HG02678 (cell line): Measurements from ENCODE around the gene C1orf159.
"Not testable (repeated sequence)": the region's sequence is repeated elsewhere in the genome, so short reads cannot be mapped to it uniquely, and the experiment has no call there.

Experiments
- ATAC-seq: cut with Tn5 transposase; IDR thresholded peaks from one replicate; pipeline ENCODE4 v1.9.1; 2021; ENCODE audit warnings: mild to moderate bottlenecking, moderate library complexity; ENCODE audit not compliant: unreplicated experiment

The C1orf159 gene

DNA sequence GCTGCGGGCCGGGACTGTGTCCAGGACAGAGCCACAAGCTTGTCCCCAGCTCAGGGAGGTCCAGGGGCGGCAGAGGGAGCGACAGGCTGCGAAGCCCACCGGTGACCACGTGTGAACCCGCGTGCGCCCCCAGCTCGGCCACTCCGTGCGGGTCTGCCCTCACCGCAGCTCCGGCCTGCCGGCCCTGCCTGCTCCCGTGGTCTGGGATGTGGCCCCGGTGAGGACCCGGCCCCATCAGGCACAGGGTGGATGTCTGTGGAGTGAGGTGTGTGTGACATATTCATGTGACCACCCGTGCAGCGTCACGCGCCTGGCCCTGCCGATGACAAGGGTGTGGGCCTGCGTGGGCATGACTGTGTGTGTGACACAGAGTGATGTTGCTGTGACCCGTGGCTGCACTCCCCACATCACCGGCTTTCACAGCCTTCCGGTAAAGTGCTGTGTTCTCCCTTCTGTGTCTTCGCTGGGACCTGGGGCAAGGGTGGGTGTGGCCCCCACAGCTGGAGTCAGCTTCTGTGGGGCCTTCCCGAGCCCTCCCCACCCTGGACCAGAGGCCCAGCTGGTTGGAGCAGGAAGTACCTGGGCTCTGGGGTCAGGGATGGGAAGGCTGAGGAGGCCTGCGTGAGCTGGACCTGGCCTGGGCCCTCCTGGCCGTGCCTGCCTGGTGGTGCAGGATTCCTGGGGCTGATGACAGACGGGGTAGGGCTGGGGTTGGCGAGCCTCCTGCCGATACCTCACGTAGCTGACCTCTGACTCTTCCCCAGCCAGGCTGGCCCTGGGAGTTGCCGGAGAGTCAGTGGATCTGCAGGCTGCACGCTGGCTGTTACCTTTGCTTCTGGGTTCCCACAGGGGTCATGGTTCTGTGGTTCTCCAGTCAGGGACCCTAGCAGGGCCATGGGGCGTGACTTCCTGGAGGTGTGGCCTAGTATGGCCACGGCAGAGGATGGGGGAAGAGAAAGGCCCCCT is 45.9 kb downstream of the C1orf159 start:
- ATAC-seq = no peak

DNA sequence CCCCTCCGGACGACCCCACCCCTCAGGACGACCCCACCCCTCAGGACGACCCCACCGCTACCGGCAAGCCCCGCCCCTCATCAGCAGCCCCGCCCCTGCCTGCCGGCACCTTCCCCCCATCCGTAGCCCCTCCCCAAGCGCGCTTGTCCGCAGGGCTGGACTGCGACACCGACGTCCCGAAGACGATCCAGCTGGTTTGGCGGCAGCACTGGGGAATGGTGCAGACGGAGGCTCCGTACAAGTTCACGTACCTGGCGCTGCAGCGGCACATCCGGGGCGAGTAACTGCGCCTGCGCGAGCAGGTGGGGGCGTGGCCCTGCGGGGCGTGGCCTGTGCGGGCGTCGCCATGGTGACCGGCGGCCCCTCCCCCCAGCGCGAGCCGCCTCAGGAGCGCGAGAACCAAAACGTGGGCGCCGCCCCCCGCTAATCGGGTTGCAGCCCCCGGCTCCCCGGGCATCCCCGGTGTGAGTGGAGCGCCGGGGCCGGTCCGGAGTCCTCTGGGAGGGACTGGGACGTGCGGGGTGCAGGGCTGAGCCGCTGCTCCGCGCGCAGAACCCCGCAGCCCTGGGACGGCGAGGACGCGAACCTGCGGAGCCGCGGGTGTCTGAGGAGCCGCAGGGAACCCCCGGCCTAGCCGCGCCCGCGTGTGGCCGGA is 46.7 kb downstream of the C1orf159 start:
- peak; percentile 45 for ATAC-seq

DNA sequence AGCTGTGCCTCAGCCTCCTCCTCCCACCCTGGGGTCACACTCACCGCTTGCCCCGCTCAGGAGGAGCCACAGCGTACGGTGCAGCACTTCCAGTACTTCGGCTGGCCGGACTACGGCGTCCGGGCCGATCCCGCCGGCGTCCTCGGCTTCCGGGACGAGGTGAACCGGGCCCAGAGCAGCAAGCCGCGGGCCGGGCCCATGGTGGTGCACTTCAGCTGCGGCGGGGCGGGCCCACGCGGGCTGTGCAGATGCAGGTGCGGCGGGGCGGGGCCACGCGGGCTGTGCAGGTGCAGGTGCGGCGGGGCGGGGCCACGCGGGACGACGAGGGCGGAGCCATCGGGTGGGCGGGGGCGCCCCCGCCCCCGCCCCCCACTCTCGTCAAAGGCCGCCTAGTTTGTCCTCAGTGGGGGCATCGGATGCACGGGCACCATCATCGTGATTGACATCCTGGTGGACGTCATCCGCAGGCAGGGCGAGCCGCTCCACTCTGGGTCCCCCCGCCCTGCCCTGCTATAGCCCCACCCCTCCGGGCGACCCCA is 47.3 kb downstream of the C1orf159 start:
- ATAC-seq = peak; percentile 17

DNA sequence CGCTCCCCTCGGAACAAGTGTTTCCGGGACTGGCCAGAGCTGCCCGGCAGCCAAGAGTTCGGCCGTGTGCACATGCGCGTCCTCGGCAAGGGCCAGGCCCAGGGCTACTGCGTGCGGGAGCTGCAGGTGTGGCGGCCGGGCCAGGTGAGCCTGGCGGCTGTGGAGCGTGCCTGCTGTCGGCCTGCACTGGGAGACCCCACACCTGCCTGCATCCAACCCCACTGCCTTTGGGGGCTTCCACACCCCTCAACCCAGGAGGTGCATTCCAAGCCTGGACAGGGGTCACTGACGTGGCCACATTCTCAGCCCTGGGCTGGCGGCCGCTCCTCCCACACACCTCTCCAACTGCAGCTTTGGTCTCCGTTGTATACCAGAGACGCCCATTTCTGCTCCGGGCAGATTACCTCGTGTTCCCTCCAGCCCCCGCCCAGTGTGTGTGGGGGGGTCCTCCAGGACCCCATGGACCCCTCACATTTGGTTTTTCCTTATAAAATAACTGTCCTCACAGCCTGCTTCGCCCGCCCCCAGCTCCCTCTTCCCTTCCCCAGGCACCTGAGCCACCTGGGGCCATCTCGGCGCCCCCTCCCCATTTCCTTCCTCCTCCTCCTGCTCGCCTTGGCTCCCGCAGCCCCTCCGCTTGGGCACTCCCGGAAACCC is 47.9 kb downstream of the C1orf159 start:
- ATAC-seq = no peak

DNA sequence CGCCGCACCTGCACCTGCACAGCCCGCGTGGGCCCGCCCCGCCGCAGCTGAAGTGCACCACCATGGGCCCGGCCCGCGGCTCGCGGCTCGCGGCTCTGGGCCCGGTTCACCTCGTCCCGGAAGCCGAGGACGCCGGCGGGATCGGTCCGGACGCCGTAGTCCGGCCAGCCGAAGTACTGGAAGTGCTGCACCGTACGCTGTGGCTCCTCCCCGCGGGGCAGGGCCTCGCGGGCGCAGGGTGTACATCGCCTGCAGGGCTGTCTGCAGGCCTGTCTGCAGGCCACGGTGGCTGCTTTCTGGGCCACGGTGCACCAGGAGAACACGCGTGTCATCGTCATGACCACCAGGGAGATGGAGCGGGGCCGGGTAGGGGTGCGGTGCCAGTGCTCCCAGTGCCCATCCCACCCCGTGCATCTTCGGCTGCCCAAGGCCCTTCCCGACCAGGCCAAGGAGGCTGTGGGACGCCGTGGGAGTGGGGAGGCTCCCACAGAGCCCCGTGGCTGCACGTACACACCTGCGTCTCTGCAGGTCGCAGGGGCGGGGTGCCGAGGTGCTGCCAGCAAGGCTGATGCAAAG is 48.5 kb downstream of the C1orf159 start:
- no peak for ATAC-seq

DNA sequence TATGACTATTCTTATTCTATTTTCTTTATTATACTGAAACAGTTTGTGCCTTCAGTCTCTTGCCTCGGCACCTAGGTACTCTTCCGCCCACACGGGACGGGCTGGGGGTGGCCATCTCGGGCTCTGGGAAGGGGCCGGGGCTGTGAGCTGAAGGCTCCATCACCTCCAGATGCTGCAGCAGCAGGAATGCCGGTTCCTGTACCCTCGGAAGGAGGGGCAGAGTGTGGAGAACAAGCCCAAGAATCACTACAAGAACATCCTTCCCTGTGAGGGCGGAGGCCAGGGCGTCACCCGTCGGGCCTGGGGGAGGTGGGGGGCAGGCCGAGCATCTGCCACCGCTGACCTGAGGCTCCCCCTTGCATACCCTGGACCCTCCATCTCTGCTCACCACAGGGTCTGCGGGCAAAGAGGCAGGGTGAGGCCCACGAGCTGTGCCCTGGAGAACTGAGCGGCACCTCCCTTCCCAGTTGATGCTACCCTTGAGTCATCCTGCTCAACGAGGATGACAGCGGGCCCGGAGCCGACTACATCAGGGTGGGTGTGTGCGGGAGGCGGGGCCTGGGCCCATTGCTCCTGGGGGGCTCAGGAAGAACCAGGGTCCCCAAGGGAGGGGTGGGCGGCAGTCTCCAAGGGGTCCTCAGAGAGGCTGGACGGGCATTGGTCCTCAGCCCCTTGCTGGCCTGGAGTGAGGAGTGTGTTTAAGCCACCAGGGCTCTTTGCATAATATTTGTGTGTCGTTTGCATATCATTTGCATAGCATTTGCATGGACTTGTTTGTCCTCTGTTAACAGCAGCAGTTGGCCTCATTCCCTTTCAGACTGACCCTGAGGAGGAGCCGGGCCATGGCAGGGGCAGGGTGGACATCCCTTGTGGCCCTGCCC is 49.2 kb downstream of the C1orf159 start:
- ATAC-seq = no peak

DNA sequence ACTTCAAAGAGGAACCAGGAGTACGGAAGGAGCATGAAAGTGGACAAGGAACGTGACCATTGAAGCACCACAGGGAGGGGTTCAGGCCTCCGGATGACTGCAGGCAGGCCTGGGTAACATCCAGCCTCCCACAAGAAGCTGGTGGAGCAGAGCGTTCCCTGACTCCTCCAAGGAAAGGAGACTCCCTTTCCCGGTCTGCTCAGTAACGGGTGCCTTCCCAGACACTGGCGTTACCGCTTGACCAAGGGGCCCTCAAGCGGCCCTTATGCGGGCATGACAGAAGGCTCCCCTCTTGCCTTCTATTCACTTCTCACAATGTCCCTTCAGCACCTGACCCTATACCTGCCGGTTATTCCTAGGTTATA is 50.0 kb downstream of the C1orf159 start:
- not testable (repeated sequence) for ATAC-seq

DNA sequence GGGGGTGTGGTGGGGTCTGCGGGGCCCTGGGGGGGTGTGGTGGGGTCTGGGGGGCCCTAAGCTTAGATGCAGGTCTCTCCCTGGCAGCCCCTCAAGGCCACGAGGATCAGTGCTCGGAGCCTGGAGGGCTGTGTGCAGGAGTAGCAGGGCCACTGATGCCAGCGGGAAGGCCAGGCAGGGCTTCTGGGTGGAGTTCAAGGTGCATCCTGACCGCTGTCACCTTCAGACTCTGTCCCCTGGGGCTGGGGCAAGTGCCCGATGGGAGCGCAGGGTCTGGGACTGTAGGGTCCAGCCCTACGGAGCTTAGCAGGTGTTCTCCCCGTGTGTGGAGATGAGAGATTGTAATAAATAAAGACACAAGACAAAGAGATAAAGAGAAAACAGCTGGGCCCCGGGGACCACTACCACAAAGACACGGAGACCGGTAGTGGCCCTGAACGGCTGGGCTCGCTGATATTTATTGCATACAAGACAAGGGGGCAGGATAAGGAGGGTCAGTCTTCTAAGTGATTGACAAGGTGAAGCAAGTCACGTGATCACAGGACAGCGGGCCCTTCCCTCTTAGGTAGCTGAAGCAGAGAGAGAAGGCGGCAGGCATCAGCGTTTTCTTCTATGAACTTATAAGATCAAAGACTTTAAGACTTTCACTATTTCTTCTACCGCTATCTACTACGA is 50.5 kb downstream of the C1orf159 start:
- no peak for ATAC-seq

DNA sequence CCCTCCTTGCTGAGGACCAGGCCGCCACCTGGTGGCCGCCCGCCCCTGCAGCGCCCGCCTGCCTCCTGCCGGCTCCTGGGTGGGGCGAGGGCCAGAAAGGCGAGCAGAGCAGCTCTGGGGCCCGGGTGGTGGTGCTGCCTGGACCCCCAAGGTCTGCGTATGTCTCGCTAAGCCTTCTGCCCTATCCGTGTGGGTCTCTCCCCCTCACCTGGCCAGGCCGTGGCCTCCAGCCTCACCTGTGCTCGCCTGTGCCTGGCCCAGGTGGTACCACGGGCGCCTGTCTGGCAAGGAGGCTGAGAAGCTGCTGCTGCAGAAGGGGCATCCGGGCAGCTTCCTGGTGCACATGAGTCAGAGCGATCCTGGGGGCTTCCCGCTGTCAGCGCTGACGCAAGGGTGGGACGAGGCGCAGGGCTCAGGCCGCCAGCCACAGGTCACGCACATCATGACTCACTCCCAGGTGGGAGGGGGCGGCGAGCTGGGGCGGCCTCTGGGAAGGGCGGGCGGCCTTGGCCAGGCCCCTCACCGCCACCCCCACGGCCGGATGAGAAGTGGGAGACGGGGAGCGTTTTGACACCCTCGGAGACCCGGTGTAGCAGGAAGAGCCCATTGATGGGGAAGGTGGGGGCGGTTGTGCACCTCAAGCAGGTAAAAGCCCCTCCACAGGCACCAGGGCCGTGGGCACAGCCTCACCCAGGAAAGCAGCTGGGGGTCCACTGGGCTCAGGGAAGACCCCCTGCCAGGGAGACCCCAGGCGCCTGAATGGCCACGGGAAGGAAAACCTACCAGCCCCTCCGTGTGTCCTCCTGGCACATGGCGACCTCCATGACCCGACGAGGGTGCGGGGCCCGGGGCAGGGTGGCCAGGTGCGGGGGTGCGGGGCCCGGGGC is 51.7 kb downstream of the C1orf159 start:
- ATAC-seq = peak; percentile 41

DNA sequence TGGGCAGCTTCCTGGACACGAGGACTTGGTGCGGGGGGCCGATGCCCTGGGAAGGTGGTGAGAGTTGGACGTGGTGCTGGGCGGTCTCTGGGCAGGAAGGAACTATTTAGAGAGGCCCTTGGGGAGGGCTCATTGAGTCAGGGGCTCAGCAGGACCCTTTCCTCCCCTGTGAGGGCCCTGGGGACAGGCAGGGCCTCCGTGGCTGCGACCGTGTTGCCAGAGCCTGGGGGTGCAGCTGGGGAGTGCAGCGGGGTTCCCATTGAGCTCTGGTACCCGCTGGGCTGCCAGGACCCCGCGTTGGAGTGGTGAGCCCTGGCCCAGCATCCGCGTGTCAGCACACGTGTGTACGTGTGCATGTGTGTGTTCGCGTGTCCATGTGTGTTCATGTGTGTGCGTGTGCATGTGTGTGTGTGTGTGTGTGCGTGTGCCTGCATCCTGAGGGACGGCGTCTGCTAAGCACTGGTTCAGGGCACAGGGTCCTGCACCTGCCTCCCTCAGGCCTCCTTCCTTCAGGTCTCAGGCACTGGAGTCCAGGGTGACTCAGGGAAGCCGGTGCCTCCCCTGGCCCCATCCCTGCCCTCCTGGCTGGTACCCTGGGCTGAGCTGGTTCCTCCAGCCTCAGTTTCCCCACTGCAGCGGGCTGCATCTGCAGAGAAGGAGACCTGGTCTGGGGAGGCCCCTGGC is 52.5 kb downstream of the C1orf159 start:
- ATAC-seq = no peak

DNA sequence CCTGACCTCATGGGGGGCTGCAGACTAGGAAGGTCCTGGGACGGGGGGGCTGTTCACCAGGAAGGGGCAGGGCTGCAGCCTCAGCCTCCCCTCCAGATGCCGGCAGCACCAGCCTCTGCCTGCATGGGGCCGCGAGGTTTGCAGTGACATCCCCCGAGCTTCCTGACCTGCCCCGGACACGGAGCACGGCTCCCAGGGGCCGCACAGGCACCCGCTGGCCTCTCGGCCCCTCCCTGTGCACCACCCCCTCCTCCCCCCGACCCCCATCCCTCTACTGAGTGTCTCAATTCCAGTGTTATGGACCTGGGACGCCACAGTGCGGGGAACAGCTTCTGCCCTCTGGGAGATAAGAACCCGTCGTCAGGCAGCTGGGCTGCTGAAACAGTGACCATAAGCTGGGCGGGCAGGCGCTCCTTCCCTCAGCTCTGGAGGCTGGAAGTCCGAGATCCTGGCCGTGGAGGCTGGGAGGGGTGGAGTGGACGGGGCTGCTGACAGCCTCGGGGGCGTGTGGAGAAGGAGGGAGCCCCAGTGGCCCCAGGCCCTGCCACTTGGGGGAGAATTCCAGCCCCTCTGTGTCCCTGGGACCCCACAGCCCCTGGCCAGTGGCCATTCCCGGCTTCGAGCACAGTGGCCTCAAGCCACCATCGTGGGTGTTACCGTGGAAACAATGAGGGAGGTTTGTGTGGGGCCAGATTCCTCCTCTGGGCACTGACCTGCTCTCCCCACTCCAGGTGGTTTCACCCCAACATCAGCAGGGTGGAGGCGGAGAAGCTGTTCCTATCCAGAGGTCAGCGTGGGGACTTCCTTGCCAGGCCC is 53.3 kb downstream of the C1orf159 start:
- ATAC-seq = no peak

DNA sequence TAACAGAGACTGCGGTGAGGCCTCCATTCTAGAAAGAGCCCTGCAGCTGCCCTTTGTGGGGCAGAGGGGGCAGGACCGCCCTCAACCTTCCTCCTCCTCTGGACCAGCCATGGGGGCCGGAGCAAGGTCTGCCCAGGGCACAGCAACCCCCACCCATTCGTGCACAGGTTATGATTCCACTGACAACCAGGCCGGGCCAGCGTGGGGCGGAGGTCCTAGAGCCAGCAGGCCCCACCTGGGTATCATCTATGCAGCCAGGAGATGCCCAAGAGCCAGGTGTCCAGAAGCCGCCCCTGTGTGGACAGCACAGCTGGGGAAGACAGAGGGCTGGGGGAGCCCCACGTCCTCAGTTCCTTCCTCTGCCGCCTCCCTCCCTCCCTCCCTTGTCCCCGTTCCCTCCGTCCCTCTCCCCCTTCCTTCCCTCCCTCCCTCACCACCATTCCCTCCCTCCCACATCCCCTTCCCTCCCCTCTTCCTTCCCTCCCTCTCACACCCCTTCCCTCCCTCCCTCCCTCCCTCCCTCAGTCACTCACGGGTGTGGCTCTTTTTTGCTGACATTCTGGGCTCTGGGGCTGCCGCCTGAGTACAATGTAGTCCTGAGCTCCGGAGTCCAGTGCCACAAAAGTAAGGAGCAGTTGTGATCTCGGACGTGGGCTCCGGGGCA is 54.1 kb downstream of the C1orf159 start:
- ATAC-seq = no peak

DNA sequence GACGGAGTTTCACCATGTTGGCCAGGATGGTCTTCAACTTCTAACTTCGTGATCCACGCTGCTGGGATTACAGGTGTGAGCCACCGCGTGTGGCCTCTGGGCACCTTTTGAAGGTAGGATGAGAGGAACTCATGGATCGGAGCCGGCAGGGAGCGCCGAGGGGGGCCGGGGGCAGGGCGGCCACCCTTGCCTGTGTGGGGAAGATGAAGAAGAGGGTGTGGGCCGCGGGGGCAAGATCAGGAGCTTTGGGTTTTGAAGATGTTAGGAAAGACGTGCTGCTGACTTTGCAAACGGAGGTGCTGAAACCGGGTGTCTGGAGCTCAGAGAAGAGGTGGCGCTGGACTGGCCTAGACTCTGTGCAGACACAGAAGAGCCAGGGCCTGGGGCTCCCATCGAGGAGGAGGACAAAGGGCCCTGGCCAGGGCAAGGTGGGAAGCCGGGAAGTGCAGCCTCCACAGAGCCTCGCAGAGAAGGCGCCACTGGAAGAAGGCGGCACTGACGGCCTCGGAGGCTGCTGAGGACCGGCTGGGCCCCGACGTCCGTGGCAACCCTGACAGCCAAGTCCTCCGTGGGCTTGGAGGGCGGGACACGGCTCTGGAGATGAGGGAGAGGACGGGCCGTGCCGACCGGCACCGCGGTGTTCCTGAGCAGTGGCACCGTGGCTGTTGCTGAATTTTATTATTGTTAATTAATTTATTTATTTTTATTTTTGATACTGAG is 55.4 kb downstream of the C1orf159 start:
- no peak for ATAC-seq

DNA sequence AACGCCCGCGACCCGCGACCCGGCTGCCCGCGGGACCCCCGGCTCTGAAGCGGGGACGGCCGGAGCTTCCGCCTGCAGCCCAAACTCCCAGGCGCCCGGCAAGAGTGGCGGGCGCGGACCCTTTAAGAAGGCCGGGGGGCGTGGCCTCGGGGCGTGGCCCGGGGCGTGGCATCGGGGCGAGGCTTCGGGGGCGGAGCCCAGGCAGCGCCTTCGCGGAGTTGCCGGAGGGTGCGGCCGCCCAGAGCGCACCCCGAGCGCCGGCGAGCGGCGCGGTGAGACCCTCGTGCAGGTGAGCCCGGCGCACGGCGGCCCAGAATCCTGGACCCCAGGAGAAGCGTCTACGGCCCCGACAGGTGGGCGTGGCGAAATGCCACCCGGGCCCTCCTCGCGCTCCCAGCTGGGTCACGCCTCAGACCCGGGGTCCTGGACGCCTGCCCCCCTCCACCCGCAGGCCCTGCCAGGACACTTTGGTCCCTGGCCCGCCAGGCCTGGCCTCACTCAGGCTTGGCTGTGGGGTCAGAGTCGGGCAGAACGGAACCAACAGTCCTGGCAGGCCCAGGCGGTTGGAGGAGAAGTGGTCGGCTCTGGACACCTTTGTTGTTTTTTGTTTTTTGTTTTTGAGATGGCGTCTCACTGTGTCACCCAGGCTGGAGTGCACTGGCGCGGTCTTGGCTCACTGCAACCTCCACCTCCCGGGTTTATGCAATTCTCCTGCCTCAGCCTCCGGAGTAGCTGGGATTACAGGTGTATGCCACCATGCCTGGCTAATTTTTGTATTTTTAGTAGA is 56.2 kb downstream of the C1orf159 start:
- peak; percentile 71 for ATAC-seq

DNA sequence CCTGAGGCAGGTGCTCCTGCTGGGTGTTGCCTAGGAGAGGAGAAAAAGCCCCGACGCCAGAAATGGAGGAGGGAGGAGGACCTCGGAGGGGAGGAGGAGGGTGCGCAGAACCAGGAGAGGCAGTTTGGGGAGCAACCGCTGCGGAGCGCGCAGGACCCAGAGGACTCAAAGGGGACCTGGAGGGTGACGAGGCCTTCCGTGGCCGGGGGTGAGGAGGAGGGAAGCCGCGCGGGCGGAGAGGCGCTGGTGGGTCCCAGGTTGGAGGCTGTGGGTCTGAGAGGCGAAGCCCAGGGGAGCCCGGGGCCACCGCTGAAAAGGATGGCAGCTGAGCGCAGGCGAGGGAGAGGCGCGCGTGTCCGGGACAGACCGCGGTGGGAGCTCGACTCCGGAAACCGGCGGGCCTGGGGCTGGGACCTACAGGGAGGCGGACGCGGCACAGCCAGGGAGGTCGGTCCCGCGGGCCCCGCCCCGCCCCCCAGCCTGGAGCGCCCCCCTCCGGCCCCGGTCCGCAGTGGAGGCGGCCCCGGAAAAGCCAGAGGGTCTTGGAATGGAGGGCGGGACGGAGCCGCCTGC is 56.9 kb downstream of the C1orf159 start:
- ATAC-seq = peak; percentile 38
